Measurements from ENCODE around the gene KCNJ11.

KCNJ11 gene

GRCh38 chr11:17414317-17414737 lies 25.9 kb upstream of the KCNJ11 start:
- peaks cover 4% of the 10 kb centered on the region for H3K4me1 Mint-ChIP-seq (ENCODE audit: low read depth)
- H3K4me3 Mint-ChIP-seq = no peak overlapping the region
- H3K9me3 Mint-ChIP-seq = no peaks in the 10 kb centered on the region
- no peaks in the 10 kb centered on the region for H3K36me3 Mint-ChIP-seq (ENCODE audit: low read depth)
- H3K27me3 Mint-ChIP-seq = peaks cover 32% of the 10 kb centered on the region
- H3K27ac Mint-ChIP-seq = no peak overlapping the region

- H3K4me1 Mint-ChIP-seq (ENCODE audit: low read depth) = peaks cover 4% of the 10 kb centered on the region
These were observed 25.2 kb upstream of the KCNJ11 start for GRCh38 chr11:17413414-17414316.

GRCh38 chr11:17412488-17413180 lies 24.2 kb upstream of the KCNJ11 start:
- H3K36me3 Mint-ChIP-seq (ENCODE audit: low read depth) = no peaks in the 10 kb centered on the region
- H3K27ac Mint-ChIP-seq = no peak overlapping the region
- H3K9me3 Mint-ChIP-seq = no peaks in the 10 kb centered on the region
- peaks cover 18% of the 10 kb centered on the region for H3K27me3 Mint-ChIP-seq
- no peak overlapping the region for H3K4me3 Mint-ChIP-seq
- H3K4me1 Mint-ChIP-seq (ENCODE audit: low read depth) = peaks cover 4% of the 10 kb centered on the region

More at GRCh38 chr11:17413414-17414316, 25.2 kb upstream of the KCNJ11 start:
- Mint-ChIP-seq H3K4me3 (no peak overlapping the region), H3K36me3 (ENCODE audit: low read depth) (no peaks in the 10 kb centered on the region), H3K27ac (no peak overlapping the region), H3K27me3 (peaks cover 26% of the 10 kb centered on the region), H3K9me3 (no peaks in the 10 kb centered on the region)

- no peak overlapping the region for H3K27ac Mint-ChIP-seq
- H3K4me3 Mint-ChIP-seq = no peak overlapping the region
- H3K4me1 Mint-ChIP-seq (ENCODE audit: low read depth) = peaks cover 4% of the 10 kb centered on the region
- peaks cover 11% of the 10 kb centered on the region for H3K27me3 Mint-ChIP-seq
- no peaks in the 10 kb centered on the region for H3K9me3 Mint-ChIP-seq
- H3K36me3 Mint-ChIP-seq (ENCODE audit: low read depth) = no peaks in the 10 kb centered on the region
These were observed 23.0 kb upstream of the KCNJ11 start for GRCh38 chr11:17411418-17411817.

DNA sequence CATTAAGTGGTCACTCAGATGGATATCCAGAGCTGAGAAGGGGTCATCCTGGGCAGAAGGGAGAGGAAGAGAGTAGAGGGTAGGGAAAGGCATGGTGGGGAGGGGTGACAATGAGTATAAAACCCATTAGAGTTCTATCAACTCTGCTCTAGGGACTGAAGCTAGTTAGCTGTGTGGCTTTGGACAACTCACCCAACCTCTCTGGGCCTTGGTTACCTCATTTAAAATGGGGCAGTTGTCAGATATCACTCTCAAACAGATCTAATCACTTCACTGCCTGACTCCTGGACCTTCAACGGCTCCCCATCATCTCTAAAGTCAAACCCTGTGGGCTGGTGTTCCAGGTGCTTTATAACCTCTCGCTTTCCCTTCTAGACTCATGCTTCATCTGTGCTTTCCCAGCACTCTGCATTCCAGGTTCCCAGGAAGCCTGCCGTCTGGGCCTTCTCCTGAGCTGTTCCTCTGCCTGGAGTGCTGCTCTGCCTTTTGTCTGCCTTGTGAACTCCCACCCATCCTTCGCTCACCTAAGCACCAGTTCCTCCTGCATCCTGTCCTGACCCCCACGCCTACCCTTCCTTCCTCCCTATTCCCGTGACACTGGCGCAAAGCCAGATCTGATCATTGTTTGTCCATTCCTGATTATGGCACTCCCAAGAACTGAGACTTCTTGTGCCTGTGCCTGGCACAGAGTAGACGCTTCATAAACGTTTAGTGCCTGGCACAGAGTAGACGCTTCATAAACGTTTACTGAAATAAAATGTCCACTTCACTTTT lies 22.3 kb upstream of the KCNJ11 start:
- no peaks in the 10 kb centered on the region for H3K36me3 Mint-ChIP-seq (ENCODE audit: low read depth)
- no peak overlapping the region for H3K27ac Mint-ChIP-seq
- H3K27me3 Mint-ChIP-seq = peaks cover 11% of the 10 kb centered on the region
- H3K9me3 Mint-ChIP-seq = no peaks in the 10 kb centered on the region
- no peak overlapping the region for H3K4me3 Mint-ChIP-seq
- peaks cover 4% of the 10 kb centered on the region for H3K4me1 Mint-ChIP-seq (ENCODE audit: low read depth)

- Mint-ChIP-seq H3K4me3 (no peak overlapping the region), H3K27ac (no peak overlapping the region), H3K4me1 (ENCODE audit: low read depth) (no peaks in the 10 kb centered on the region), H3K9me3 (no peaks in the 10 kb centered on the region), H3K36me3 (ENCODE audit: low read depth) (no peaks in the 10 kb centered on the region), H3K27me3 (peaks cover 4% of the 10 kb centered on the region)
These were observed 20.2 kb upstream of the KCNJ11 start for GRCh38 chr11:17408641-17409040.

- H3K4me3 Mint-ChIP-seq = no peak overlapping the region
- H3K36me3 Mint-ChIP-seq (ENCODE audit: low read depth) = no peaks in the 10 kb centered on the region
- no peaks in the 10 kb centered on the region for H3K27me3 Mint-ChIP-seq
- no peaks in the 10 kb centered on the region for H3K9me3 Mint-ChIP-seq
- no peaks in the 10 kb centered on the region for H3K4me1 Mint-ChIP-seq (ENCODE audit: low read depth)
- H3K27ac Mint-ChIP-seq = no peak overlapping the region
These were observed 19.6 kb upstream of the KCNJ11 start for GRCh38 chr11:17408026-17408425.

DNA sequence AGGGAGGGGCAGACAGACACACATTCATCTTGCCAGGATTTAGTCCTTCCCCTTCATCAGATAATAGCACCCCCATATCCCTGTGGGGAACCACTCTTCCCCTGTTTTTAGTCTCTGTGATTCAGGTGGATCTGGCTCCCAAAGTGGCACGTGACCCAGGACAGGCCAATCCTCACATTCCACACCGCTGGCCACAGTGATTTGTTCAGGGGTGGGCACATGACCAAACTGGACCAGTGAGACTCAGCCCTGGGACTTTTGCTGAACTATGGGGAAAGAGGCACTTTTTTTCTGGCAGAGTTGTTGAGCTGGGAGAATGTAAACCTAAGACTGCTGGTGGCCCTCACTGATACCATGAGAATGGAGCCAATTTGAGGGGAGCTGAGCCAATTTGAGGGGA lies 19.1 kb upstream of the KCNJ11 start:
- H3K4me3 Mint-ChIP-seq = no peak overlapping the region
- no peaks in the 10 kb centered on the region for H3K9me3 Mint-ChIP-seq
- no peak overlapping the region for H3K27ac Mint-ChIP-seq
- H3K4me1 Mint-ChIP-seq (ENCODE audit: low read depth) = no peaks in the 10 kb centered on the region
- H3K27me3 Mint-ChIP-seq = no peaks in the 10 kb centered on the region
- no peaks in the 10 kb centered on the region for H3K36me3 Mint-ChIP-seq (ENCODE audit: low read depth)

DNA sequence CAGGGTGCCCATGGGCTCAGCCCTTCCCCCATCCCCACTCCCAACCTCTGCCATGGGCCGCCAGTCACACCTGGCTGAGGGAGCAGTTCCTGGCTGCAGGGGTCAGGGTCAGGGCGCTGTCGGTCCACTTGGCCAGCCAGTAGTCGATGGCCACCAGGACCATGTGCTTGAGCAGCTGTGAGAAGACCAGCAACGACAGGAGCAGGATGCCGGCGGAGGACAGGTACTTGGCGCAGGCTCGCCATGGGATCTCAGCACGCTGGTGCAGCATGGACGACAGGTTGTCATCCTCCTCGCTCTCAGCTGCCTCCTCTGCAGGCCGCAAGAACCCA lies 18.3 kb upstream of the KCNJ11 start:
- H3K27ac Mint-ChIP-seq = no peak overlapping the region

GRCh38 chr11:17406082-17406817 lies 17.8 kb upstream of the KCNJ11 start:
- Mint-ChIP-seq H3K4me3 (no peak overlapping the region), H3K9me3 (no peaks in the 10 kb centered on the region), H3K27me3 (no peaks in the 10 kb centered on the region), H3K27ac (no peak overlapping the region), H3K36me3 (ENCODE audit: low read depth) (no peaks in the 10 kb centered on the region), H3K4me1 (ENCODE audit: low read depth) (no peaks in the 10 kb centered on the region)

More for the DNA sequence above, 18.3 kb upstream of the KCNJ11 start:
- Mint-ChIP-seq H3K4me3 (no peak overlapping the region), H3K27me3 (no peaks in the 10 kb centered on the region), H3K36me3 (ENCODE audit: low read depth) (no peaks in the 10 kb centered on the region), H3K9me3 (no peaks in the 10 kb centered on the region), H3K4me1 (ENCODE audit: low read depth) (no peaks in the 10 kb centered on the region)

- Mint-ChIP-seq H3K4me1 (ENCODE audit: low read depth) (no peaks in the 10 kb centered on the region), H3K9me3 (no peaks in the 10 kb centered on the region), H3K27ac (no peak overlapping the region), H3K36me3 (ENCODE audit: low read depth) (no peaks in the 10 kb centered on the region), H3K4me3 (no peak overlapping the region), H3K27me3 (no peaks in the 10 kb centered on the region)
These were observed 17.0 kb upstream of the KCNJ11 start for GRCh38 chr11:17405232-17406005.

DNA sequence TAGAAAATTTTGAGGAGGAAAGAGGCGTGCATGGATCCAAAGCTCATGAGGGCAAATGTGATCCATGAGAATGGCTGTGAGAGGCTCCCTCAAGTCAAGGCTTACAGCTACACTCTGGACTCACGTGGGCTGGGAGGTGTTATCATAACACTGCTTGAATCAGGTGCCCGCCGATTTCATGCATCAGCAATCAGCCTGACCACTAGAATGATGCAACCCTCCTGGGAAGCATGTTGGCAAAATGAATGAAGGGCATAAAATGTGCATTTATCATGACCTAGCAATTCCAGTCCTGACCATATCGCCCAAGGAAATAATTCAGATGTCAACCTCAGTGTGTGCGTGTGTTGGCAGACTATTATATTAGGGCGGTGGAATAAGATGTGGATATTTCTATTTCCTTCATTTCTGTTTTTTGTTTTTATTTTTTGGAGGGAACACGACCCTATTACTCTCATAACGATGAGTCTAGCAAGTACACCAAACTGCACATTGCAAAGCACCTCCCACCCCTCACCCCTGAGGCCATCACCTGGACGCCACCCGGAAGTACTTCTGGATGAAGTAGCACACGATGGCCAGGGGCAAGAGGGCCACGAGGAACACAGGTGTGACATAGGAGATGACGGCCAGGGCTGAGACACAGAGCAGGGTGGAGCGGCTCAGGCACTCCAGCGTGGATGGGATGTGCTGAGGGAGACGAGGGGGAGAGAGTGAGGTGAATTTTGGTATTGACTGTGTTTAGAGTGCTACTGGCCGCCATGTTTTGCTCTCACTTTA lies 15.7 kb upstream of the KCNJ11 start:
- Mint-ChIP-seq H3K27me3 (no peaks in the 10 kb centered on the region), H3K4me1 (ENCODE audit: low read depth) (no peaks in the 10 kb centered on the region), H3K9me3 (no peaks in the 10 kb centered on the region), H3K36me3 (ENCODE audit: low read depth) (no peaks in the 10 kb centered on the region), H3K27ac (no peak overlapping the region), H3K4me3 (no peak overlapping the region)

GRCh38 chr11:17402486-17402885 lies 14.0 kb upstream of the KCNJ11 start:
- H3K27me3 Mint-ChIP-seq = no peaks in the 10 kb centered on the region
- H3K27ac Mint-ChIP-seq = no peak overlapping the region
- H3K4me3 Mint-ChIP-seq = no peak overlapping the region
- H3K36me3 Mint-ChIP-seq (ENCODE audit: low read depth) = no peaks in the 10 kb centered on the region
- no peaks in the 10 kb centered on the region for H3K4me1 Mint-ChIP-seq (ENCODE audit: low read depth)
- H3K9me3 Mint-ChIP-seq = no peaks in the 10 kb centered on the region

All from stimulated activated naive CD8-positive, alpha-beta T cell treated with anti-CD3 and anti-CD28 coated beads, Interleukin-15, Interleukin-2, amounts not matched to agents 100 ng/mL and 50 ng/mL, for 24 hours (primary cell).